Sigmoid colon (tissue), 7 donors: Measurements from ENCODE around the gene VSIG10L. TPM values are rescaled to one million over a fixed set of nuclear protein-coding genes. Genes with fewer than 3 reads are reported as not detected.

ENCODE experiments used
- DNase-seq: peaks from one replicate; pipeline ENCODE4 v3.0.0-alpha.2; 2019
- H3K27ac ChIP-seq, 4 donors: fragments of 200-600 bp; sonication (generic); one replicate each; pipeline ENCODE4 v1.5.1; 2016 to 2019; ENCODE audit warnings: mild to moderate bottlenecking in 1 of 4
- H3K27me3 ChIP-seq, 3 donors: fragments of 200-600 bp; sonication (generic); one replicate each; pipeline ENCODE4 v1.5.1; 2019; ENCODE audit warnings: mild to moderate bottlenecking in 1 of 3
- H3K36me3 ChIP-seq, 4 donors: fragments of 200-600 bp; sonication (generic); one replicate each; pipeline ENCODE4 v1.5.1; 2016 to 2019
- H3K4me1 ChIP-seq, 4 donors: fragments of 200-600 bp; sonication (generic); one replicate each; pipeline ENCODE4 v1.5.1; 2017 to 2019
- H3K4me3 ChIP-seq, 4 donors: fragments of 200-600 bp; sonication (generic); one replicate each; pipeline ENCODE4 v1.5.1; 2017 to 2019; ENCODE audit warnings: mild to moderate bottlenecking in 2 of 4, moderate library complexity in 1 of 4
- H3K9me3 ChIP-seq, 4 donors: fragments of 200-600 bp in 3 of 4; sonication (generic) in 3 of 4; one replicate each; pipeline versions ENCODE4 v1.5.1 to v1.6.1; 2013 to 2019
- CTCF ChIP-seq, 4 experiments: fragments of 450-650 bp in 3 of 4; fragments of 200-600 bp in 1 of 4; IDR thresholded peaks; one replicate each; pipeline ENCODE4 v1.5.1; 2016 to 2019; ENCODE audit warnings: antibody characterized with exemption in 4 of 4, mild to moderate bottlenecking in 3 of 4, moderate library complexity in 2 of 4
- EP300 ChIP-seq, 4 donors: sonication (generic); formaldehyde crosslinking; IDR thresholded peaks; one replicate each; pipeline ENCODE4 v1.6.1; 2017; ENCODE audit warnings: antibody characterized with exemption in 4 of 4
- POLR2A ChIP-seq, 2 donors: fragments of 450-650 bp; IDR thresholded peaks; one replicate each; pipeline ENCODE4 v1.6.1; 2016; ENCODE audit warnings: antibody characterized with exemption in 2 of 2, mild to moderate bottlenecking in 2 of 2, moderate library complexity in 2 of 2
- POLR2AphosphoS5 ChIP-seq, 4 donors: sonication (generic); formaldehyde crosslinking; IDR thresholded peaks; one replicate each; pipeline ENCODE4 v1.6.1; 2017; ENCODE audit warnings: antibody characterized with exemption in 4 of 4
- WGBS, 2 donors: extraction: QIAGEN DNeasy Blood & Tissue Kit; methylation state at CpG; one replicate each; pipeline ENCODE4 v1.1.7; 2013; 5-methylcytosine and 5-hydroxymethylcytosine counted together
- intact Hi-C: fragments of 100-400 bp; cut with DNase I; formaldehyde crosslinking; loops from one replicate; pipeline ENCODE4 v1.15.1; 2023
- polyA plus RNA-seq, 3 donors: library from polyadenylated mRNA; stranded (reverse); fragments of 200-250 nt; gene quantifications; one replicate each; pipeline ENCODE4 v1.2.3, GENCODE V29; 2013
- total RNA-seq, 4 donors: library from RNA; depleted of rRNA; stranded (reverse); fragments of >200 nt; gene quantifications; one replicate each; pipeline ENCODE4 v1.1.0, GENCODE V29; 2016
- donor health status: healthy with polysubstance abuse.
- donor health status: Bipolar disorder and iron deficiency.
- donor health status: healthy.

VSIG10L gene
- total and polyA plus RNA-seq, 7 donors = 0.55 to 2.1 (median 1.2) TPM

GRCh38 chr19:51297406-51297805 lies 44.5 kb downstream of the VSIG10L start:
- no peak overlapping the region for H3K4me3 ChIP-seq
- WGBS, 2 donors = 39 to 68% methylated on average over 5 of the region's 5 CpGs
- DNase-seq = no peak
- H3K27ac ChIP-seq = no peak overlapping the region
- H3K4me1 ChIP-seq = no peaks in the 10 kb centered on the region
- TF ChIP-seq POLR2A (IDR thresholded peaks at IDR 0.05) (no peak), POLR2AphosphoS5 (IDR thresholded peaks at IDR 0.05) (no peak), CTCF (IDR thresholded peaks at IDR 0.05) (no peak), EP300 (IDR thresholded peaks at IDR 0.05) (no peak)
- intact Hi-C loops = no loop called here
- no peaks in the 10 kb centered on the region for H3K36me3 ChIP-seq
- peaks cover 0 to 36% (median 20%) of the 10 kb centered on the region in 3 donors for H3K27me3 ChIP-seq
- H3K9me3 ChIP-seq = no peaks in the 10 kb centered on the region

GRCh38 chr19:51296336-51297093 lies 45.4 kb downstream of the VSIG10L start:
- 57 to 61% methylated on average over 9 of the region's 9 CpGs for WGBS, 2 donors
- Histone ChIP-seq H3K4me1 (no peaks in the 10 kb centered on the region), H3K27me3 (peaks cover 0 to 36% (median 20%) of the 10 kb centered on the region in 3 donors), H3K36me3 (no peaks in the 10 kb centered on the region), H3K4me3 (no peak overlapping the region), H3K9me3 (no peaks in the 10 kb centered on the region), H3K27ac (no peak overlapping the region)
- no peak for TF ChIP-seq EP300 (IDR thresholded peaks at IDR 0.05)
- no peak for TF ChIP-seq POLR2AphosphoS5 (IDR thresholded peaks at IDR 0.05)
- no peak for TF ChIP-seq CTCF (IDR thresholded peaks at IDR 0.05)
- TF ChIP-seq POLR2A (IDR thresholded peaks at IDR 0.05) = no peak
- DNase-seq = no peak
- intact Hi-C loops = no loop called here

GRCh38 chr19:51295382-51296126 lies 46.4 kb downstream of the VSIG10L start:
- DNase-seq = no peak
- 48 to 58% methylated on average over 15 of the region's 15 CpGs for WGBS, 2 donors

GRCh38 chr19:51294977-51295375 lies 47.0 kb downstream of the VSIG10L start:
- H3K27me3 ChIP-seq = peaks cover 0 to 36% (median 20%) of the 10 kb centered on the region in 3 donors
- H3K36me3 ChIP-seq = no peaks in the 10 kb centered on the region
- no peak overlapping the region for H3K4me3 ChIP-seq
- H3K4me1 ChIP-seq = no peaks in the 10 kb centered on the region
- DNase-seq = no peak
- no peak overlapping the region for H3K27ac ChIP-seq
- peaks cover 0 to 2% (median 0%) of the 10 kb centered on the region in 4 donors for H3K9me3 ChIP-seq
- no peak for TF ChIP-seq EP300 (IDR thresholded peaks at IDR 0.05)
- no peak for TF ChIP-seq POLR2A (IDR thresholded peaks at IDR 0.05)
- intact Hi-C loops = no loop called here
- 58 to 63% methylated on average over 12 of the region's 12 CpGs for WGBS, 2 donors

More at GRCh38 chr19:51295382-51296126, 46.4 kb downstream of the VSIG10L start:
- H3K9me3 ChIP-seq = peaks cover 0 to 2% (median 0%) of the 10 kb centered on the region in 4 donors
- H3K4me3 ChIP-seq = no peak overlapping the region
- H3K27me3 ChIP-seq = peaks cover 0 to 36% (median 20%) of the 10 kb centered on the region in 3 donors
- no peak overlapping the region for H3K27ac ChIP-seq
- H3K36me3 ChIP-seq = no peaks in the 10 kb centered on the region
- intact Hi-C loops = no loop called here
- TF ChIP-seq POLR2A (IDR thresholded peaks at IDR 0.05) = no peak
- TF ChIP-seq POLR2AphosphoS5 (IDR thresholded peaks at IDR 0.05) = no peak
- TF ChIP-seq EP300 (IDR thresholded peaks at IDR 0.05) = no peak
- TF ChIP-seq CTCF (IDR thresholded peaks at IDR 0.05) = no peak
- H3K4me1 ChIP-seq = no peaks in the 10 kb centered on the region
